Fibroblast of mammary gland (primary cell): ENCODE data around the gene GNB1.

Source experiments
- DNase-seq: peaks from one replicate; pipeline ENCODE4 v3.0.0-alpha.2; 2010; ENCODE audit warnings: low read depth
- H3K4me3 ChIP-seq: 2 replicates; pipeline ENCODE4 v1.5.1; 2011; ENCODE audit warnings: low read depth, mild to moderate bottlenecking, low read length, moderate library complexity; ENCODE audit not compliant: control insufficient read depth
- TF ChIP-seq, protein P1 (sequence below): conservative IDR thresholded peaks from 2 replicates; pipeline ENCODE4 v1.5.1; 2011; ENCODE audit warnings: low read depth, low read length, inconsistent platforms; ENCODE audit not compliant: control insufficient read depth, insufficient read depth

GNB1 gene

DNA sequence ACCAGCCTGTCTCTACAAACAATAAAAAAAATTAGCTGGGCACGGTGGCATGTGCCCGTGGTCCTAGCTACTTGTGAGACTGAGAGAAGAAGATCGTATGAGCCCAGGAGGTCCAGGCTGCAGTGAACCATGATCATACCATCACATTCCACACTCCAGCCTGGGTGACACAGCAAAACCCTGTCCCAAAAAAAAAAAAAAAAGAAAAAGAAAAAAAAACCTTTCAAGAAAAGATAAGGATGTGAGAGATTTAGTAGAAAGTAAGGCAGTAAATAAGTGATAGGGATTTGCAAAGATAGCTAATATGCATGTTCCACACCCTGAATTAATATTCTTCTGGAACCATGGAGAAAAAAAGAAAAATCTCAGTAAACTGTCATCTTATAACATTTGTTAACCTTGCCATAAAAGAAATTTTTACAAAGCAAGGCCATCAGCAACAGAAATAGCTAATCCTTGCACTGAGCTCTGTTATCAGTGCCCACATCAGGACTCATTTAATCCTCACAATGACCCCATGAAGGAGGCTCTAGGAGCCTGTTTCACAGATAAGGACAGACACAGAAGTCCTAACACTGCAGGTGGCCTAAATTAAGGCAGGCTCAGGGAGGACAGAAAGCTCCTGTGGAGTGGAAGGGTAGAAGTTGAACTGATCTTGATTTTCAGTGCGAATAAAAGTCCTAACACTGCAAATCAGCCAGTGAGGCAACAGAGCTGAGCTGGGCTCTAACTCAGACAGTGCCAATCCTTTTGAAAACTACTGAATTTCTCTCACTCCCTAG lies 7.6 kb downstream of the GNB1 start:
- H3K4me3 ChIP-seq, result no peak overlapping the region
- no peak for DNase-seq
- TF ChIP-seq, protein P1, sequence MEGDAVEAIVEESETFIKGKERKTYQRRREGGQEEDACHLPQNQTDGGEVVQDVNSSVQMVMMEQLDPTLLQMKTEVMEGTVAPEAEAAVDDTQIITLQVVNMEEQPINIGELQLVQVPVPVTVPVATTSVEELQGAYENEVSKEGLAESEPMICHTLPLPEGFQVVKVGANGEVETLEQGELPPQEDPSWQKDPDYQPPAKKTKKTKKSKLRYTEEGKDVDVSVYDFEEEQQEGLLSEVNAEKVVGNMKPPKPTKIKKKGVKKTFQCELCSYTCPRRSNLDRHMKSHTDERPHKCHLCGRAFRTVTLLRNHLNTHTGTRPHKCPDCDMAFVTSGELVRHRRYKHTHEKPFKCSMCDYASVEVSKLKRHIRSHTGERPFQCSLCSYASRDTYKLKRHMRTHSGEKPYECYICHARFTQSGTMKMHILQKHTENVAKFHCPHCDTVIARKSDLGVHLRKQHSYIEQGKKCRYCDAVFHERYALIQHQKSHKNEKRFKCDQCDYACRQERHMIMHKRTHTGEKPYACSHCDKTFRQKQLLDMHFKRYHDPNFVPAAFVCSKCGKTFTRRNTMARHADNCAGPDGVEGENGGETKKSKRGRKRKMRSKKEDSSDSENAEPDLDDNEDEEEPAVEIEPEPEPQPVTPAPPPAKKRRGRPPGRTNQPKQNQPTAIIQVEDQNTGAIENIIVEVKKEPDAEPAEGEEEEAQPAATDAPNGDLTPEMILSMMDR, result no peak

GRCh38 chr1:1881727-1882126 lies 9.2 kb downstream of the GNB1 start:
- TF ChIP-seq, protein P1, result no peak
- H3K4me3 ChIP-seq, result no peak overlapping the region
- DNase-seq, result no peak

DNA sequence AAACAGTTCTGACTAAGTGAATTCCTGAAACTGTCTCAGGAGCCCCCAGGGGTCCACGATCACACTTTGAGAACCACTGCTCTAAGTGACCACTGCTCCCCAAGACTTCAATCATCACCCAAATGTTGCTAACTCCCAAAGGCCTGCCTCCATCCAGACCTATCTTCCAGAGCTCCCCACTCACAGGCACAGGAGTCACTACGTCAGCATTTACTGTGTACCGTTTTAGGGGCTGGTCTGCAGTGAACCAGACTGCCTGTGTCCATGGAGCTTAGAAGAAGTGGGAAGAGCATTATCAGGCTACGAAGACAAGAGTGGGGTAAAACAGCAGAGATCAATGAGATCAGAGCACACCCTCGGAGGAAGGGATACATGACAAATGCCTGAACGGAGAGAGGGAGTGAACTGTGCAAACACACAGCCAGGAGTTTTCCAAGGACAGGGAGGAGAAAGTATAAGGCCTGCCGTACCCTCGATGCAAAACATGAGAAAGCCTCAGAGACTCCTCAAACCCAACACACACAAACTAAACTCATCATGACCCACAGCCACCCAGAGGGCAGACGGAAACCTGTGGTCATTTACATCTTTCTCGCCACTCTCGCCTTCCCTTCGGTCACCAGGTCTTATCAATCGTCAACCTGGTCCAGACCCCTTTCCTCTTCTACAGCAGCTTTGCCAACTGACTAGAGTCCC lies 10.1 kb downstream of the GNB1 start:
- no peak overlapping the region for H3K4me3 ChIP-seq
- TF ChIP-seq, protein P1, result no peak
- DNase-seq, result no peak

DNA sequence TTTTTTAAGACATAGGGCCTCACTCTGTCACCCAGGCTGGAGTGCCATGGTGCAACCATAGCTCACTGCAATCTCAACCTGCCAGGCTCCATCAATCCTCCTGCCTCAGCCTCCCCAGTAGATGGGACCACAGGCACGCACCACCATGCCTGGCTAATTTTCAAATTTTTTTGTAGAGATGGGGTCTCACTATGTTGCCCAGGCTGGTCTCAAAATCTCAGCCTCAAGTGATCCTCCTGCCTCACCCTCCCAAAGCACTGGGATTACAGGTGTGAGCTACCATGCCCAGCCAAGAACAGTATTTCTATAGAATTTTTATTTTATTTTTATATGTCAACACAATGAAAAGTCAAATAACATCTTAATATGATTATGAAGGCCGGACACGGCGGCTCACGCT lies 10.9 kb downstream of the GNB1 start:
- DNase-seq, result no peak
- no peak overlapping the region for H3K4me3 ChIP-seq
- TF ChIP-seq, protein P1, result no peak

DNA sequence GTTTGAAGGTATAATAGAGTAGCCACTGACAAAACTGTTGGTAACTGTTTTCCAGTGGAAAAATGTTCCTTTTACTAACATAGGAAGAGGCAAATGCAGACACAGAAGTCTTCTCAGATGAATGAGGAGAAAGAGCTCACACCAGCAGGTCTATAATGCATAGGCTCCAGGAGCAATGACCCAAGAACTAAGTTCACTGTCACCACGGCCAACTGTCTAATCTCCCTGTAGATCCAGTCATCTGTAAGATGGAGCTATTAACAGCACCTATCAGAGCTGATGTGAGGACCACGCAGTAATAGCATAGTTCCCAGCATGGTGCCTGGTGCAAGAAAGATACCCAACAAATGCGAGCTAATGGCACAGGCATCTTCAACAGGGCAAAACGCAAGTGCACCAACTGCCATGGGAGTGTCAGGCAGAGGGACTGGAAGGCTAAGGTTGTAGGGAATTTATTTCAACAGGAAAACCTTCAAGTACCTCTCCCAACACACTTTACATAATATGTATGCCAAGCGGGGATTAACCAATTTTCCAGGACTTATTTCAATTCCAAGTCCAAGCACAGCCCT lies 12.9 kb downstream of the GNB1 start:
- TF ChIP-seq, protein P1, result no peak
- no peak for DNase-seq
- H3K4me3 ChIP-seq, result no peak overlapping the region

DNA sequence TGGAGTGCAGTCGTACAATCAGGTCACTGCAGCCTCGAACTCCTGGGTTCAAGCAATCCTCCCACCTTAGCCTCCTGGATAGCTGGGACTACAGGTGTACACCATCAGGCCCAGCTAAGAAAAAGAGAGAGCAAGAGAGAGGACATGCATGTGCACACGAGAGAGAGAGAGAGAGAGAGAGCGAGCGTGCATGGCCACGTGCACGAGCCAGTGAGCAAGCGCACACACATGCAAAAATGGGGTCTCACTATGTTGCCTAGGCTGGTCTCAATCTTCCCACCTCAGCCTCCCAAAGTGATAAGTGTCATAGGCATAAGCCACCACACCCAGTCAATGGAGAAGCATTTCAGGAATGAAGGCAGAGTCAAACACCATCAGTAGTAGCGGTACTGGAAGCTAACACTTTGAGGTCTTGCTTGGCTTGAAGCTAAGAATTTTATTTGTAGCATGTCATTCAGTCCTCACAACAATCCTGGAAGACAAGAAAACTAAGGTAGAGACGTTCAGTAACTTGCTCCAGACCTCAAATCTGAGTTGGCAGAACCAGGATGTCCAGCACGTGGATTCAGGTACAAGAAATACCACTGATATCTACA lies 14.5 kb downstream of the GNB1 start:
- no peak for DNase-seq
- TF ChIP-seq, protein P1, result no peak
- no peak overlapping the region for H3K4me3 ChIP-seq
